Ovary (tissue), 9 donors: ENCODE measurements around the gene DOCK11. TPM values are rescaled to one million over a fixed set of nuclear protein-coding genes. Genes with fewer than 3 reads are reported as not detected.

ENCODE experiments used
- DNase-seq, 5 donors: peaks; one replicate each; pipeline ENCODE4 v3.0.0-alpha.2; 2019 to 2020
- H3K27ac ChIP-seq, 2 donors: fragments of 200-600 bp; one replicate each; pipeline versions ENCODE4 v1.5.1 to v1.8.0; 2019 to 2022
- H3K27me3 ChIP-seq: fragments of 200-600 bp; one replicate; pipeline ENCODE4 v1.8.0; 2022
- H3K36me3 ChIP-seq: fragments of 200-600 bp; sonication (generic); one replicate; pipeline ENCODE4 v1.5.1; 2019
- H3K4me1 ChIP-seq: one replicate; pipeline ENCODE4 v1.8.1; 2013; ENCODE audit warnings: mild to moderate bottlenecking, moderate library complexity; ENCODE audit not compliant: insufficient read depth
- H3K4me3 ChIP-seq: fragments of 200-600 bp; sonication (generic); one replicate; pipeline ENCODE4 v1.5.1; 2017
- H3K9me3 ChIP-seq, 2 donors: fragments of 200-600 bp in 1 of 2; sonication (generic) in 1 of 2; one replicate each; pipeline versions ENCODE4 v1.5.1 to v1.8.1; 2013 to 2019; ENCODE audit warnings: mild to moderate bottlenecking in 1 of 2, moderate library complexity in 1 of 2
- CTCF ChIP-seq, 3 donors: fragments of 450-650 bp in 2 of 3; fragments of 200-600 bp in 1 of 3; IDR thresholded peaks; one replicate each; pipeline versions ENCODE4 v1.5.1 to v1.8.0; 2016 to 2022; ENCODE audit warnings: antibody characterized with exemption in 3 of 3, mild to moderate bottlenecking in 1 of 3
- EP300 ChIP-seq: sonication (generic); formaldehyde crosslinking; IDR thresholded peaks from one replicate; pipeline ENCODE4 v1.6.1; 2017; ENCODE audit warnings: antibody characterized with exemption
- POLR2A ChIP-seq: fragments of 450-650 bp; IDR thresholded peaks from one replicate; pipeline ENCODE4 v1.6.1; 2017; ENCODE audit warnings: antibody characterized with exemption, mild to moderate bottlenecking, moderate library complexity
- WGBS, 3 donors: extraction: QIAGEN DNeasy Blood & Tissue Kit in 1 of 3; methylation state at CpG; one replicate each; pipeline versions ENCODE4 v1.1.5 to v1.1.7; 2013 to 2017; 5-methylcytosine and 5-hydroxymethylcytosine counted together
- intact Hi-C, 4 donors: fragments of 100-400 bp; cut with DNase I; formaldehyde crosslinking; loops; one replicate each; pipeline versions ENCODE4 v1.11.0 to v1.15.1; 2022 to 2023
- polyA plus RNA-seq, 2 donors: library from polyadenylated mRNA; stranded (reverse); fragments of 200-250 nt in 1 of 2; fragments of 350-450 nt in 1 of 2; fragmentation: Illumina TruSeq in 1 of 2; extraction: RNeasy Lipid Tissue Mini Kit (QIAGEN cat#74804) in 1 of 2; gene quantifications; one replicate each; pipeline ENCODE4 v1.2.3, GENCODE V29; 2013 to 2014
- total RNA-seq, 7 donors: library from RNA; depleted of rRNA in 2 of 7; stranded (reverse); fragments of >200 nt in 2 of 7; fragmentation: NEBNext Ultra II Directional in 3 of 7; extraction: Animal tissue kit (Norgen Biotek cat#: 25700) in 3 of 7; gene quantifications; one replicate each; pipeline versions ENCODE4 v1.1.0 to v1.2.4, GENCODE V29; 2016 to 2023
- donor health status: DM: no; HTN: no; CAD: no; lungs with moderate emphysema.
- donor health status: DM: no; HTN: no; CAD: no.
- donor health status: Bipolar disorder and iron deficiency.
- donor health status: DM: yes; HTN: yes; CAD: no.
- donor health status: DM: no; HTN: no; CAD: no.
- donor health status: DM: yes; HTN: yes; CAD: no.

Gene DOCK11
- total and polyA plus RNA-seq, 9 donors, result 3.6 to 18.5 (median 6.1) TPM

- no peaks in the 10 kb centered on the region for H3K36me3 ChIP-seq
- no peaks in the 10 kb centered on the region for H3K9me3 ChIP-seq
- TF ChIP-seq POLR2A, result no peak
- no peak for TF ChIP-seq EP300
- no peak for TF ChIP-seq CTCF (IDR thresholded peaks at IDR 0.05)
- 62 to 66% (median 64%) methylated on average over 3 of the region's 3 CpGs for WGBS, 3 donors
- H3K27me3 ChIP-seq, result no peaks in the 10 kb centered on the region
- H3K4me3 ChIP-seq, result no peak overlapping the region
- intact Hi-C loops, result no loop called here
- H3K27ac ChIP-seq, result no peak overlapping the region
- DNase-seq, result no peak
- no peaks in the 10 kb centered on the region for H3K4me1 ChIP-seq
Measured at GRCh38 chrX:118493653-118494297, 1.8 kb upstream of the DOCK11 start.

GRCh38 chrX:118495958-118496762 lies 545 bp downstream of the DOCK11 start:
- Histone ChIP-seq H3K4me1 (no peaks in the 10 kb centered on the region), H3K4me3 (peak overlapping the region; percentile 60), H3K36me3 (no peaks in the 10 kb centered on the region), H3K27me3 (no peaks in the 10 kb centered on the region), H3K27ac (peak overlapping the region; percentile 44 to 52), H3K9me3 (no peaks in the 10 kb centered on the region)
- no peak for TF ChIP-seq EP300
- no peak for TF ChIP-seq CTCF (IDR thresholded peaks at IDR 0.05)
- DNase-seq, result peak; percentile 9 to 38 (median 35)
- 36 to 45% (median 37%) methylated on average over 30 to 81 of the region's 81 CpGs for WGBS, 3 donors
- intact Hi-C loops, result no loop called here

GRCh38 chrX:118496763-118497079 lies 1.1 kb downstream of the DOCK11 start:
- no peak for TF ChIP-seq CTCF (IDR thresholded peaks at IDR 0.05)
- TF ChIP-seq POLR2A, result no peak
- TF ChIP-seq EP300, result no peak
- peak overlapping the region; percentile 60 for H3K4me3 ChIP-seq
- H3K36me3 ChIP-seq, result no peaks in the 10 kb centered on the region
- intact Hi-C loops, result no loop called here
- no peak for DNase-seq
- no peaks in the 10 kb centered on the region for H3K9me3 ChIP-seq
- H3K27ac ChIP-seq, result no peak overlapping the region
- H3K4me1 ChIP-seq, result no peaks in the 10 kb centered on the region
- H3K27me3 ChIP-seq, result no peaks in the 10 kb centered on the region
- whole genome bisulfite sequencing, 3 donors, result 29 to 40% (median 29%) methylated on average over 13 of the region's 13 CpGs

- H3K27ac ChIP-seq, result no peak overlapping the region
- intact Hi-C loops, result no loop called here
- H3K4me1 ChIP-seq, result no peaks in the 10 kb centered on the region
- H3K9me3 ChIP-seq, result no peaks in the 10 kb centered on the region
- H3K36me3 ChIP-seq, result no peaks in the 10 kb centered on the region
- no peaks in the 10 kb centered on the region for H3K27me3 ChIP-seq
- no peak overlapping the region for H3K4me3 ChIP-seq
- 55 to 69% (median 58%) methylated on average over 7 of the region's 7 CpGs for WGBS, 3 donors
- no peak for TF ChIP-seq EP300
- no peak for TF ChIP-seq POLR2A
- no peak for TF ChIP-seq CTCF (IDR thresholded peaks at IDR 0.05)
- no peak for DNase-seq
Measured at GRCh38 chrX:118497180-118497818, 1.7 kb downstream of the DOCK11 start.
